SK-N-SH treated with all-trans-retinoic acid at 6 μM for 48 hours (cell line): ENCODE data around the gene ZXDC.

ENCODE experiments used
- ARNTL ChIP-seq: fragments of 450-650 bp; formaldehyde crosslinking; IDR thresholded peaks from 2 replicates; pipeline ENCODE4 v1.5.0; 2020; ENCODE audit warnings: low read depth, mild to moderate bottlenecking, moderate library complexity, borderline replicate concordance
- CSDC2 ChIP-seq: fragments of 250-450 bp; sonication (Bioruptor Pico); IDR thresholded peaks from 2 replicates; pipeline ENCODE4 v1.5.0; 2020; ENCODE audit warnings: mild to moderate bottlenecking, moderate library complexity
- GLIS3 ChIP-seq: fragments of 250-450 bp; sonication (Bioruptor Pico); IDR thresholded peaks from 2 replicates; pipeline ENCODE4 v1.5.0; 2020; ENCODE audit warnings: mild to moderate bottlenecking, moderate library complexity
- OSR1 ChIP-seq: fragments of 250-450 bp; sonication (Bioruptor Pico); IDR thresholded peaks from 2 replicates; pipeline ENCODE4 v1.8.0; 2022; ENCODE audit warnings: moderate library complexity, mild to moderate bottlenecking, inconsistent platforms
- TOX ChIP-seq: fragments of 250-450 bp; sonication (Bioruptor Pico); IDR thresholded peaks from 2 replicates; pipeline ENCODE4 v1.8.0; 2021; ENCODE audit warnings: mild to moderate bottlenecking, moderate library complexity, borderline replicate concordance
- ZC3H10 ChIP-seq: fragments of 250-450 bp; sonication (Bioruptor Pico); IDR thresholded peaks from 2 replicates; pipeline ENCODE4 v1.5.1; 2021; ENCODE audit warnings: mild to moderate bottlenecking, moderate library complexity
- ZFP3 ChIP-seq: fragments of 250-450 bp; sonication (Bioruptor Pico); IDR thresholded peaks from 2 replicates; pipeline ENCODE4 v1.5.0; 2020; ENCODE audit warnings: mild to moderate bottlenecking, moderate library complexity
- ZFP30 ChIP-seq: fragments of 450-650 bp; formaldehyde crosslinking; IDR thresholded peaks from 2 replicates; pipeline ENCODE4 v1.5.0; 2022; ENCODE audit warnings: mild to moderate bottlenecking, moderate library complexity
- ZNF8 ChIP-seq: fragments of 450-650 bp; formaldehyde crosslinking; IDR thresholded peaks from 2 replicates; pipeline ENCODE4 v1.5.0; 2020; ENCODE audit warnings: mild to moderate bottlenecking, moderate library complexity
- TF ChIP-seq, protein P1 (sequence below): fragments of 250-450 bp; sonication (Bioruptor Pico); IDR thresholded peaks from 2 replicates; pipeline ENCODE4 v1.8.0; 2020; ENCODE audit warnings: mild to moderate bottlenecking, moderate library complexity, borderline replicate concordance
- TF ChIP-seq, protein P2 (sequence below): fragments of 250-450 bp; sonication (Bioruptor Pico); IDR thresholded peaks from 2 replicates; pipeline ENCODE4 v1.5.1; 2020; ENCODE audit warnings: low read depth, mild to moderate bottlenecking, moderate library complexity

DNA sequence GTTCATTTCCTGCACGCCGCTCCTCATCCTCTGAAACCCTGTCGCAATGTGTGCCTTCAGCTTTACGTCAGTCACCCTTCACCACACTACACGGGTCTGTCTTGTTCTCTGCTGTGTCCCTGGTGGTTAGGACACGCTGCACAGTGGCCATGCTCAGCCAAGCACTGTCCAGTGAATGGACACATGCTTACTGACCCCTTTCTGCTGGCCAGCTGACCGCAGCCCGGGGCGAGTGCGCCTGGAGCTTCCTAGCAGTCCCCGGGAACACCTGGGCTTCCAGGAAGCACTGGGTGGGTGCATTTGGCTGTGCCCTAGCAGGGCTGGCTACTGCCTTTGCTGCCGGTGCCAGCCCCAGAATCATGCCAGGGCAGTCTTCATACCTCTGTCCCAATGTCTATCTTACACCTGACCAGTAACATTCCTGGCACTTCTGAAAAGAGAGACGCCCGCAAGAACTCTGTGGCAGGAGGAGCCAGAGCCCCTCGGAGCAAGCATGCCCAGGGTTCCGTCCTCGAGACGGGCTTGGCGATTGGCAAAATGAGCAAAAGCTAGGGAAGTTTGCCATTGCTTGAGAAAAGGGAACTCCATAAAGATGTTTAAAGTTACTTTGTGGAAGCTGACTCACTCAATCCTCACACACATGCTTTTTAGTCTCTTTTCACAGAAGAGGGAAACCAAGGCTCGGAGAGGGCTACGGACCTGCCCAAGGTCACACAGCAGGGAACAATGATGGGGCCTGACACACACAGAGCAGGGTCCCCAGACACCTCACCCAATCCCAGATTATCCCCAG, 15.7 kb upstream of the ZXDC start:
- TF ChIP-seq CSDC2 (no peak), ZFP30 (CRISPR knock-in tag) (no peak), GLIS3 (no peak), ZFP3 (CRISPR knock-in tag) (no peak), OSR1 (CRISPR knock-in tag) (no peak), TOX (CRISPR knock-in tag) (no peak), ARNTL (CRISPR knock-in tag) (no peak), ZC3H10 (CRISPR knock-in tag) (no peak), ZNF8 (CRISPR knock-in tag) (no peak)
- TF ChIP-seq, protein P1, sequence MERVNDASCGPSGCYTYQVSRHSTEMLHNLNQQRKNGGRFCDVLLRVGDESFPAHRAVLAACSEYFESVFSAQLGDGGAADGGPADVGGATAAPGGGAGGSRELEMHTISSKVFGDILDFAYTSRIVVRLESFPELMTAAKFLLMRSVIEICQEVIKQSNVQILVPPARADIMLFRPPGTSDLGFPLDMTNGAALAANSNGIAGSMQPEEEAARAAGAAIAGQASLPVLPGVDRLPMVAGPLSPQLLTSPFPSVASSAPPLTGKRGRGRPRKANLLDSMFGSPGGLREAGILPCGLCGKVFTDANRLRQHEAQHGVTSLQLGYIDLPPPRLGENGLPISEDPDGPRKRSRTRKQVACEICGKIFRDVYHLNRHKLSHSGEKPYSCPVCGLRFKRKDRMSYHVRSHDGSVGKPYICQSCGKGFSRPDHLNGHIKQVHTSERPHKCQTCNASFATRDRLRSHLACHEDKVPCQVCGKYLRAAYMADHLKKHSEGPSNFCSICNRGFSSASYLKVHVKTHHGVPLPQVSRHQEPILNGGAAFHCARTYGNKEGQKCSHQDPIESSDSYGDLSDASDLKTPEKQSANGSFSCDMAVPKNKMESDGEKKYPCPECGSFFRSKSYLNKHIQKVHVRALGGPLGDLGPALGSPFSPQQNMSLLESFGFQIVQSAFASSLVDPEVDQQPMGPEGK (CRISPR knock-in tag), result no peak
- TF ChIP-seq, protein P2, sequence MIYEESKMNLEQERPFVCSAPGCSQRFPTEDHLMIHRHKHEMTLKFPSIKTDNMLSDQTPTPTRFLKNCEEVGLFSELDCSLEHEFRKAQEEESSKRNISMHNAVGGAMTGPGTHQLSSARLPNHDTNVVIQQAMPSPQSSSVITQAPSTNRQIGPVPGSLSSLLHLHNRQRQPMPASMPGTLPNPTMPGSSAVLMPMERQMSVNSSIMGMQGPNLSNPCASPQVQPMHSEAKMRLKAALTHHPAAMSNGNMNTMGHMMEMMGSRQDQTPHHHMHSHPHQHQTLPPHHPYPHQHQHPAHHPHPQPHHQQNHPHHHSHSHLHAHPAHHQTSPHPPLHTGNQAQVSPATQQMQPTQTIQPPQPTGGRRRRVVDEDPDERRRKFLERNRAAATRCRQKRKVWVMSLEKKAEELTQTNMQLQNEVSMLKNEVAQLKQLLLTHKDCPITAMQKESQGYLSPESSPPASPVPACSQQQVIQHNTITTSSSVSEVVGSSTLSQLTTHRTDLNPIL, result no peak
